GM21526 (cell line): ENCODE data around the gene THADA.
"Not testable (repeated sequence)": the region's sequence is repeated elsewhere in the genome, so short reads cannot be mapped to it uniquely, and the experiment has no call there.

Experiments
- ATAC-seq: cut with Tn5 transposase; IDR thresholded peaks from one replicate; pipeline ENCODE4 v1.9.1; 2021; ENCODE audit warnings: moderate library complexity; ENCODE audit not compliant: unreplicated experiment, low FRiP score

The THADA gene

DNA sequence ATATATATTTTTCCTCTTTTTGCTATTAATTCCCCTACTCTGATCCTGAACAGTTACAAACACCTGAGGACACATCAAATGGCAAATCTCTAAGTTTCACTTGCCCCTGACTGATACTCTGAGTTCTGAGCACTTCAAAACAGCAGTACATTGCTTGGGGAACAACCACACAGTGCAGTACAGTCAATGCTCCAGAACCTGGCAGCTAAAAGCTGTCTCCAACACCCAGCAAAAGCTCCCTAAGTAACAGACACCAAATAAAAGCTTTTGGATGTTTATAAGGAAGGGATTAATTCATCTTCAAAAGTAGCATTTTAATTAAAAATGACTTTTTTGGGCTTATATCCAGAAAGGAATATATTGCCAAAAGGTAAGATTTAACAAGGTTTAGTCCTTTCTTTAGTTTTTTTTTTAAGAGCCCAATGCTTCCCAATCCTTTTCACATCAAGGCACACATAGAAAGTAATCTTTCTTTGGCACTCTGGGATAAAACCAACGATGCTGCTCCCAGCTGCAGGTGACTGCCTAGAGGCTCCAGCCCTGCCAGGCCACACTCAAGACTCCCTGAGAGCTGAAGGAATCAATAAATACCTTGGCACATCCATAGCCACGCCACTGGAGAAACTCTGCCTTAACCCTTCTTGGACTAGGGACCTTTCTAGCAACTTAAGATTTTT, 204.5 kb downstream of the THADA start:
- ATAC-seq: no peak

DNA sequence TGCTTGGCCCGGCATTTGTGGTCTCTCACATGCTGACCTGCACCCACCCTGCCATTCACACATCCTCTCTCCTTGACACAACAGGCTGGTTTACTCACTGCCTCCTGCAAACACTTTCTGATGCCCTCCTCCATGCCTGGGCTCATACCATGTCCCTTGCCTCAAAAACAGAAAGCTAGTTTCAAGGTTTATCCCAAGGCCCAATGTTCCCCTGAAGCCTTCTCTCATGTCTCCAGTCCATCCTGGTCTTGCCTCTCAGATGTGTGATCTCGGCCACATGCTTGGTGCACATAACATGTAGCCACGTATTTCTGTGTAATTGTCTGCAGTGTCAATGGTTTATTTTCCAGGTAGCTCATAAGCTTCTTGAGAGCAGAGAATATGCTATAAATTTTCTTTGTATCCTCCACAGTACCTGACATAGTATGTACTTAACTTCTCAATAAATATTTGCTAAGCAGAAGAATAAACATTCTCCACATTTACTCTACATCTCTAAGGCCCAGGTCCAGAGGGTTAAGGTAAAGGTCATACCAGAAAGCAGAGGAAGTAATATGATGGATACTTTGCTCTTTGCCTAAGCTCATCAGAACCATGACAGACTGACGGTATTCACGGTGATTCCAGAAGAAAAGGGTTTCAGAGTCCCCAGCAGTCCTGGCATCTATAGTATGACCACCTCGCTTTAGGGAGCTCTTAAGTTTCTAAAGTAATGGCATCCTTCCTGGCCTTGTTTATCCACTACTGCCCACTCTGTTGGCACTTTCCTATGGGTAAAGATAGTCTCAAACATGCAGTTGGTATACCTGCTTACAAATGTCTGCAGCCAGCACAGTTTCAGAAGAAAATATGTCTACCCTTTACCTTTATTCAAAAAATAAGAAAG, 206.0 kb downstream of the THADA start:
- no peak for ATAC-seq

DNA sequence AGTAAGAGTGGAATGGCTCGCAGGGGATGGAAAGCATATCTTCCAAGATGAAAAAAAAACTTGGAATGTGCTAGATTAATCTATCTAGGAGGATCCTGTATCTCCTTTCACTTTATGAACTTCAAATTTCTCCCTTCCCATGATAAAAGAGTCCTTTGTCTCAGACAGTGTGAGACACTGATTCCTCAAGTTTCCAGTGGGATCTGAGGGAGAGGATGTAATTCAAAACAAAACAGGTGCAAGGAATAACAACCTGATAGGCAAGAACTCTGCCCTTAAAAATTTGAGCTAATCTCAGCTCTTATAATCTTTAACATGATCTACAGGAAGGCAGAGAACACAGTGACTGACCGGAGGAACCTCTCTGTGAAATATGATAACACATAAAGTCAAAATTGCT, 207.5 kb downstream of the THADA start:
- no peak for ATAC-seq

DNA sequence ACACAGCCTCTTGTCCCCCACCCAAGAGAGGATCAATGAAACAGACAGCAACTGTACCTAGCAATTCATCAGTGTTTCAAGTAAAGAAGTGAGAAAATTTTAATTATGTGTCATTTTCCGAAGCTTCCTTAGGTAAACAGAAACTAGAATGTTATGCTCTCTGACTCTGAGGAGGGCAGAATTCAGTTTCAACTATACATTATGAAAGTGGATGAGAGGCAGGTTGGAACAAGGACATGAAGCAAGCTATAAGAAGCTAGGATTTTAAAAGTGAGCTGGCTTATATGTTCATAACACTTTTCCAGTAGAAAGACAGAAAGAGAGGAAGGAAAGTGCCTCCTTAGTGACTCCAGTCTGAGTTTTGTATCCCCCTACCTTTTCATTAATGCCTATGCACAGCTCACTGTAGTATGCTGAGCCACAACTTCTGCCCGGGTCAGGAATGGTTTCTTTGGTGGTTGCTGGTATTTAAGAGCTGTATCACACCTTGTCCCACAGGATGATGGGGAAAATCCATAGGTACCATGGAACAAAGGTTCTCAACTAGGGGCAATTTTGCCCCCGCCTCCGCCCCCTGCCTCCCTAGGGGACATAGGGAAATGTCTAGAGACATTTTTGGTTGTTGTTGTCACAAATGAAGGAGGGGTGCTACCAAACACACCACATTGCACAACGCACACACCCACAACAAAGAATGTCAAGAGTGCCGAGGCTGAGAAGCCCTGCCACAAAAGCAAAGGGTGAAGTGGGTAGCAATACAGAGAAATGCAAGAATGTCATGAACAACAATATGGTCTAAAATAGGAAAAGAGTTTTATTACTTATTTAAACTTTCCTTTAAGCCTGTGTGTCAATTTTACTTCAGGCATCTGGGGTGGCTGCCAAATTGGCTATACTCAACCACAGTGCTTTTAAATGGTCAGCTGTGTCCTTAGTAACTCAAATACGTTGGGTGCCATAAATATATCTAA, 208.5 kb downstream of the THADA start:
- ATAC-seq: peak; percentile 68

DNA sequence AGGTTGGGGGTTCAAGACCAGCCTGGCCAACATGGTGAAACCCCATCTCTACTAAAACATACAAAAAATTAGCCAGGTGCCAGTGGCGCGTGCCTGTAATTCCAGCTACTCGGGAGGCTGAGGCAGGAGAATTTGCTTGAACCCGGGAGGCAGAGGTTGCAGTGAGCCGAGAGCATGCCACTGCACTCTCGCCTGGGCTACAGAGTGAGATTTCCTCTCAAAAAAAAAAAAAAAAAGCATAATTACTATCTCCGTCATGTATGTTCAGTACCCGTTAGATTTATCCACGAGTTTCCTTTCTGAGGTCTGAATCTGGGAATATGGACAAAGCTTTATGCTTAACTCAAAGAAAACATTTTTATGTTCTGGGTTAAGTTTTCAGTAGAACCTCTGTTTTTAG, 209.2 kb downstream of the THADA start:
- ATAC-seq: not testable (repeated sequence)

DNA sequence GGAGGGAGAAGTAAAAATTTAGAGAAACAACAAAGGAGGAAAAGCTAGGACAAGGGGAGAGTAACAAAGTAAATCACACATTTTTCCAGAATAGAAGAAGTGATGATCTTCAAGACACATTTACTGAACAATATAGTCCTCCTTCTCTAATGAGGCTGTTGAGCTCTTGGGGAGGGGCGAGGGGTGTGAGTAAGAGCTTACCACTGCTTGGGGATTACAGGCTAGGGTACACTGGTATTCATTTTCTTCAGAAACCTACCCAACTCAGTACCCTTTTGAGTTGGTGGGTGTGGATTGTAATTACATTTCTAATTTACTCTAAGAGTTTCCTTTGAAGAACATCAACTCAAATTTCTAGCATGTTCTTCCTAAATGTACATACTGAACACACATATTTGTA, 211.7 kb downstream of the THADA start:
- no peak for ATAC-seq

DNA sequence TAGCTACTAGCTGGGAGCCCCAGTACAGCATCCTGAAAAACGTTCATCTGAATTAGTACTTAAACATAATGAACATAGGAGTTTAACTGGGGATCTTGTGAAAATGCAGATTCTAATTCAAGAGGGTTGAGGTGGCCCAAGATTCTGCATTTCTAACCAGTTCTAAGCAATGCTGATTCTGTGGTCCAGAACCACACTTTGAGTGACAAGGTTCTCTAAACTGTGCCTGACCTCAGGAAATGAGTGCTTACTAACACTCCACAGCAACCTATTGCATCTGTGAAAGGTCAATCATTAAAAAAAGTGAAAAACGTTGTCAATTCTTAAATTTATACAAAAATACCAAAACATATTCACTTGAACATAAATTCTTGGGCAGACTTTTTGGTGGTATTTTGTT, 212.3 kb downstream of the THADA start:
- no peak for ATAC-seq

DNA sequence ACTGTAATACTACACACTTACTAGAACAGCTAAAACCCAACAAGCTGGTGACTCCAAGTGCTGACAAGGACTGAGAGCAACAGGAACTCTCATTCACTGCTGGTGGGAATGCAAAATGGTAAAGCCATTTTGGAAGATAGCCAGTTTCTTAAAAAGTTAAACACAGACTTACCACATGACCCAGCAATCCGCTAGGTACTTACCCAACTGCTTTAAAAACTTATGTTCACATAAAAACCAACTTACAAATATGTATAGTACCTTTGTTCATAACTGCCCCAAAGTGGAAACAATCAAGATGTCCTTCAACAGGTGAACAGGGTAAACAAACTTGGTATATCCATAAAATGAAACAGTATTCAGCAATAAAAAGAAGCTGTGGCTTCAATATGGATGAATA, 216.3 kb downstream of the THADA start:
- ATAC-seq: no peak

DNA sequence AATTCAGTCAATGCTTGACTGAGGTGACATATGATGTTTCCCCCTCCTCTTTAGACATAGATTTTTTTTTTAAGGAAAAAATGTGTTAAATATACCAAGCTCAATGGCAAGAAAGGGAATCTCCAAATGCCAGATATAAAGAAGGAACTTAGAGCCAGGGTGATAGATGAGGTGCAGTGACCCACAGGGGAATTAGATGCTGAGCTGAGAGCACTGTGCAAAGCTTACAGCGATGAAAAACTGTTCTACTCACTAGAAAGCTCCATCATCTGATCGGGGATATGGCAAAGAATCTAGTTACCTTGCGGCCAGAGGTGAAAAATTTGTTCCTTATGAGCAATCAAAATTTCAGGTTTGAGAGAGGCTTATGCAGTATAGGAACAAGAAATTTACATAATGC, 218.5 kb downstream of the THADA start:
- no peak for ATAC-seq

DNA sequence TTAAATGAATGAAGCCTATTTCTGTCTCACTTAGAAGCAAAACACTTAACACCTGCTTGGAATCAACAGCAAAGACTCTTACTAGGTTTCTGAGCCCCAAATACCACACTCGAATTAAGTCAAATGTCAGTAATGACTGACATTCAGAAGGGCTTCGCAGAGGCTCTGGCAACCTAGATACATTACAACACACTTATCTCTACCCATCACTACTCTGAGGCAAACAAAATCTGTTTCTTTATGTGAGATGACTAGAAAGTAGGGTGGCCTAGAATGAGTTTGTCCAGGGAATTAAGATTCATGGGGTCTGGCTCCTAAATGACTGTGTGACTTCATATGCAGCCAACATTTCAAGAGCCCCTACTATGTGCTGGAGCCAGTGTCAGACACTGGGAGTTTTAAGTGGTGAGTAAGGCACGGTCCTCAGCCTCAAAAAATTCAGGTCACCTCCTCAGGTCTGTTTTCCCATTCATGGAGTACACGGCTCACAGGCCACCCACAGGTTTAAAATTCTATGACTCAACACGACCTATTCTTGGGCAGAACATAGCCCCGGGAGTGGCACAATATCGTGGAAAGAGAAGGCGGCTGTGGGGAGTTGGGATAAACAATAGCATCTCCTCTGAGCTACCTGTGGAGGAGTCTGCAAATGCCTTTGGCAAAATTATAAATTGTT, 219.2 kb downstream of the THADA start:
- ATAC-seq: no peak

DNA sequence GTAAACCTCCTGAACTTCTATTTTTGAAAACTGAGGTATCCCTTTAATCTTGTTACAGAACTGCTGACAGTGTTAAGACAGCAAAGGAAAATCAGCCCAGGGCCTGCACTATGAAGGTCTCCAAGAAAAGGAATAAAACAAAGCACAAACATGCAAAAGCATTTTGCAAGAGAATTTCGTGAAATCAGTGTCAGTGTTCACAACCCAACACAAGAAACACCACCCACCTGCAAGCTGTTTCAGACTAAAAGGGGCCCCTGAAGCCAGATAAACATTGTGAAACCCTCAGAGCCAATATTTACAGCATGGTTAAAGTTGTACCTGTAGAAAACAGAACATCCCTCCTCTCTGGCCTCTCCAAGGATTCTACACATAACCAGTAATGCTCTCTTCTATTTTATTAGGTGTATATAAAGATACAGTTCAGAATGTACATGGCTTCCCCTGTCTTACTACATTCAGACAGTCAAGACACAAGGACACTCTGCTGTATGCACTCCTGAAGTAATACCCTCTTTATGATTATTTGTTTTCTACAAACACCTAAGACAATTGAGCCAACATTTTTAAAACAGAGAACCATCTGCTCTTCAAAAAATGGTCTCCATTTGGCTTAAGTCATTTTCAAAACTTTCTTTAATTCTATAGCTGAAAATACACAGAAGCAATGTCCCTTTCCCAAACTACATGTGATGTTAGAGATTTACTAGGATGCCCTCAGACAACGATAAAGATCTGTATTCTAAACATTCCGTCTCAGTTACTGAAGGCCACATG, 219.9 kb downstream of the THADA start:
- no peak for ATAC-seq

DNA sequence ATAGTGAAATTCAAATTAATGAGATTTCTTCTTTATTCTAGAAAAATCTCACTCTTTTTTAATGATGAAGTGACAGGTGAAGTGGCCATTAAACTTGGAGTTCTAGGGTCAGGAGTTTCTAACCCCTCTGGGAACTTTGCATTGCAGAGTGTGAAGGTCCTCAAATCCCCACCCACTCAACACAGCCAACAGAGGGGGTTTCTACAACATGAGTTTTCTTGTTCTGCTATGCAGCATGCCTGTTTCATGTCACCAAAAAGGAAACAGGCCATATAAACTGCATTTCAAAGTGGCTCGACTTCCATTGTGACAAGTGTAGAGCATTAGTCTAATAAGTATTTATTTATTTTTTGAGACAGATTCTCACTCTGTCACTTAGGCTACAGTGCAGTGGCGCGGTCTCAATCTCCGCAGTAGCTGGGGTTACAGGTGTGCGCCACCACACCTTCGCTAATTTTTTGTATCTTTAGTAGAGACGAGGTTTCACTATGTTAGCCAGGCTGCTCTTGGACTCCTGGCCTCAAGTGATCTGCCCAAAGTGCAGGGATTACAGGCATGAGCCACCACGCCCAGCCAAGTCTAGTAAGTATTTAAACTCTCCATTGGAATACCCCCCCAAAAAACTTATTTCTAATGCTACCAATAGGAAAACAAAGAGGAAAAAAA, 223.3 kb downstream of the THADA start:
- no peak for ATAC-seq

DNA sequence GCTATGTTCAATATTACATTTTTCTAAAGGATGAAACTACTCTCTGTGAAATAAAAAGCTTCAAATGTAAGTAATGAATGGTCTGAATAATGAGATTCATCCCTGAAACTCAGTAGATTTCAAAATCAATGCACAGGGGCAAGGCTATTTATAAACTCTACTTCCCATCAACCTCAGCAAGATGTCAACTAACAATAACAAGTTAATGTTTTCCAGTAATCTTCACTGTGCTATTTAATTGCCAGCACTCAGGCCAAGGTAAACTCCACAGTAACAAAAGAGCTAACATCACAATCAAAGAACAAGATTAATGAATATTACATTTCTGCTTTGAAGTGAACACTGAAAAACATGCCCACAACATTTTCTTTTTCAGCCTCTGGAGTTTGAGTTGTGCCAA, 225.1 kb downstream of the THADA start:
- ATAC-seq: no peak

DNA sequence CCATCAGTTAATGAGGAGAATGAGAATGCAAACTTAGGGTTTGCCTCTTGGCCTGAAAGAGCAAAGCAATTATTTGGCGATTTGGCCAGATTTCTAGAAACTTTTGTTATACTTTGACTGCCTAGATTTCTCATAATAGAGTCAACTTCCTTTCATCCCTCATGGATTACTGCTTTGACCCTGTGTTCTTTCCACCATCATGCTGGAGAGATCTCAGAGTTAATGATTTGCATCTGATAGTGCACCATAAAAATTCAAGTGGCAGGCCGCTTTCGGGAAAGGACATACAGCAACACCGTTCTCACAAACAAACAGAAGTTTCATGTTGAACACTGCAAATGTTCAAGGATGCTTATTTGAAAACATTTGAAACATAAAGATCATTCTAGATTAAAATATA, 225.7 kb downstream of the THADA start:
- ATAC-seq: no peak

DNA sequence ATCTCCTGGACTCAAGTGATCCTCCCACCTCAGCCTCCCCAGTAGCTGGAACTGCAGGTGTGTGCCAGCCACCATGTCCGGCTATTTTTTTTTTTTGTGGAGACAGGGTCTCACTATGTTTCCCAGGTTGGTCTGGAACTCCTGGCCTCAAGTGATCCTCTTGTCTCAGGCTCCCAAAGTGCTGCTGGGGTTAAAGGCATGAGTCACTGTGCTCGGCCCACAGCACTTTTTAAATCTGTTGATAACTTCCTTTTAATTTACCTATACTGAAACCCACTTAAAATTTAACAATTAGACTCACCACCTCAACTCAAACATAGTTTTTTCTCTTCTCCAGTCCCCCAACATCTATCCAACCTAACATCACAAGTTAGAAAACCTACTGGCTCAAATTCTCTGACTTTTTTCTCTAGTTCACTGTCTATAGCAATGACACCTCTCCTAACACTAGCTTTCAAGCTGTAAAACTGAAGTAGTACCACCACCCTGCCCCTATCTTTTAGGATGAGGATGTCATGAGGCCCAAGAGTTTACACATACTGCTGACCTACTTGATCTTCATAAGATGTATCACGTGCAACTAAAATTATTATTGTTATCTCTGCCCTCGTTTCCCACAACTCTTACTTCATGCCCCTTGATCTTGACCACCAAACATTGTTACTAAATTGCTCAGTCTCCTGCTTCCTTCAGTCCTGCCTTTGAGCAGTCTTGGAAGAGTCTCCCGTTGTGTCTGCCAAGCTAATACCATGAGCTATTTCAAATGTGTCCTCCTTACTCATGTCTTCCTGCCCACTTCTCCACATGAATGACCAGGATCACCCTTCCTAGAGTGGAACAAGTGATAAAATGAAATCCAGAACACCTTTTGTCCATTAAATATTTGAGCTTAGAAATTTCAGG, 227.1 kb downstream of the THADA start:
- no peak for ATAC-seq

DNA sequence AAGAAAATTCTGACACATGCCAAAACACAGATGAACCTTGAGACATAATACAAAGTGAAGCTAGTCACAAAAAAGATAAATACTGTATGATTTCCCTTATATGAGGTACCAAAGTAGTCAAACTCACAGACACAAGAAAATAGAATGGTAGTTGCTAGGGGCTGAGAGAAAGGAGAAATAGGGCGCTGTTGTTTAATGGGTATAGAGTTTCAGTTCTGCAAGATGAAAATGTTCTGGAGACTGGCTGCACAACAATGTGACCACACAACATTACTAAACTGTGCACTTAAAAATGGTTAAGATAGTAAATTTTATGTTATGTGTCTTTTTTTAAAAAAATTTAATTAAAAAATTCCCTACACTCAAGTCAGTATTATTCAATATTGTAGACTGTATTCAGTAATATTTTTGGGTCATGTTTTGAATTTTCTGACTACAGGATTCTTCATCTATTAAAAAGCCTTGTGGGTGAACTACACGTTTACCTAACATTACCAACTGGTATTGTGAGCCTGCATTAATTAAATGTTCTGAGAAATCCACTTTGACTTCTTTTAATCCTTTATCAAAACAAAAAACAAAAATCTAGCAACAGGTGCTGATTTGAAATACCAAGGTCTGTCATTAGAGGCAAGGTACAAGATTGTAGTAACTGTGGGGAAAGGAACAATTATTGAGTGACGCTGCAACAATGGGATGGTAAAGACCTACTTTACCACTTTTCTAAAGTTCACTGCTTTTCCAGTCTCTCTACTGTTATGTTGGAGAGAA, 228.6 kb downstream of the THADA start:
- no peak for ATAC-seq

DNA sequence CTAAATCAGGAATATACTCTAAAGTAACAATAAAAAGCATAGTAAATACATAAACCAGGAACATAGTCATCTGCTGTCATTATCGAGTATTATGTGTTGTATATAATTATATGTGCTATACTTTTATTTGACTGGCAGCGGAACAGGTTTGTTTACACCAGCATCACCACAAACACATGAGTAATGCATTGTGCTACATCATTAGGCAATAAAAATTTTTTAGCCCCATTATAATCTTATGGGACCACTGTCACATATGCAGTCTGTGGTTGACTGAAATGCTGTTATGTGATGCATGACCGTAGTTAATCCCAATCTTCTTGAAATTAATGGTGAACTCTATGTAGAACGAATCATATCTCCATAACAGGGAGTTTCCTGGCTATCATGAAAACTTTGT, 232.7 kb downstream of the THADA start:
- no peak for ATAC-seq
